Measurements from ENCODE around the gene COG4.

Gene COG4

GRCh38 chr16:70478169-70478568 lies 45.2 kb downstream of the COG4 start:
- no peak for DNase-seq

GRCh38 chr16:70476272-70477020 lies 46.9 kb downstream of the COG4 start:
- peak; percentile 92 for DNase-seq

- DNase-seq = peak; percentile 17
Observed at GRCh38 chr16:70475054-70475871, 48.1 kb downstream of the COG4 start.

GRCh38 chr16:70474320-70475053 lies 48.9 kb downstream of the COG4 start:
- no peak for DNase-seq

GRCh38 chr16:70473446-70474319 lies 49.7 kb downstream of the COG4 start:
- no peak for DNase-seq

- no peak for DNase-seq
Observed at GRCh38 chr16:70472786-70473433, 50.4 kb downstream of the COG4 start.

GRCh38 chr16:70470927-70471341 lies 52.4 kb downstream of the COG4 start:
- no peak for DNase-seq

- DNase-seq = no peak
Observed at GRCh38 chr16:70470141-70470926, 53.0 kb downstream of the COG4 start.

GRCh38 chr16:70468776-70469525 lies 54.4 kb downstream of the COG4 start:
- no peak for DNase-seq

- DNase-seq = no peak
Observed at GRCh38 chr16:70467608-70468007, 55.7 kb downstream of the COG4 start.

GRCh38 chr16:70467113-70467512 lies 56.2 kb downstream of the COG4 start:
- DNase-seq = no peak

GRCh38 chr16:70466805-70467076 lies 56.6 kb downstream of the COG4 start:
- no peak for DNase-seq

- DNase-seq = no peak
Observed at GRCh38 chr16:70465999-70466804, 57.2 kb downstream of the COG4 start.

GRCh38 chr16:70463235-70463634 lies 60.1 kb downstream of the COG4 start:
- no peak for DNase-seq

GRCh38 chr16:70460737-70461261 lies 62.6 kb downstream of the COG4 start:
- no peak for DNase-seq

- no peak for DNase-seq
Observed at GRCh38 chr16:70457446-70458166, 65.7 kb downstream of the COG4 start.

- DNase-seq = no peak
Observed at GRCh38 chr16:70455910-70456309, 67.4 kb downstream of the COG4 start.

- DNase-seq = peak; percentile 85
Observed at GRCh38 chr16:70454222-70455034, 68.9 kb downstream of the COG4 start, which contains the start of gene FCSK. Gene FCSK, plus strand, starts transcription at chr16:70454595. Its CDS starts 8,596 bp downstream, at chr16:70463191.

Measured in NCI-H2171 treated with DMSO at 0.1 percent for 48 hours (cell line).